Stomach smooth muscle (tissue), 2 donors: Measurements from ENCODE around the gene DDX49.

Experiments used
- H3K27ac ChIP-seq: one replicate; pipeline ENCODE4 v1.7.0; 2013; ENCODE audit warnings: mild to moderate bottlenecking, low read length, inconsistent platforms
- H3K27me3 ChIP-seq, 2 donors: one replicate each; pipeline ENCODE4 v1.7.0; 2013; ENCODE audit warnings: low read length in 2 of 2; ENCODE audit not compliant: insufficient read depth in 2 of 2, control insufficient read depth in 1 of 2
- H3K36me3 ChIP-seq, 2 donors: one replicate each; pipeline ENCODE4 v1.7.0; 2013; ENCODE audit warnings: low read length in 2 of 2; ENCODE audit not compliant: control insufficient read depth in 2 of 2, insufficient read depth in 2 of 2
- H3K4me1 ChIP-seq: one replicate; pipeline ENCODE4 v1.7.0; 2013; ENCODE audit warnings: low read length; ENCODE audit not compliant: control insufficient read depth, insufficient read depth
- H3K4me3 ChIP-seq, 2 donors: one replicate each; pipeline ENCODE4 v1.7.0; 2013; ENCODE audit warnings: low read length in 2 of 2
- H3K9ac ChIP-seq, 2 donors: one replicate each; pipeline ENCODE4 v1.7.0; 2013; ENCODE audit warnings: low read length in 2 of 2, mild to moderate bottlenecking in 1 of 2
- H3K9me3 ChIP-seq, 2 donors: one replicate each; pipeline ENCODE4 v1.7.0; 2013; ENCODE audit warnings: low read length in 2 of 2; ENCODE audit not compliant: control insufficient read depth in 2 of 2
- donor health status: healthy.
- donor health status: Pancreatic carcinoma.

DDX49 gene

DNA sequence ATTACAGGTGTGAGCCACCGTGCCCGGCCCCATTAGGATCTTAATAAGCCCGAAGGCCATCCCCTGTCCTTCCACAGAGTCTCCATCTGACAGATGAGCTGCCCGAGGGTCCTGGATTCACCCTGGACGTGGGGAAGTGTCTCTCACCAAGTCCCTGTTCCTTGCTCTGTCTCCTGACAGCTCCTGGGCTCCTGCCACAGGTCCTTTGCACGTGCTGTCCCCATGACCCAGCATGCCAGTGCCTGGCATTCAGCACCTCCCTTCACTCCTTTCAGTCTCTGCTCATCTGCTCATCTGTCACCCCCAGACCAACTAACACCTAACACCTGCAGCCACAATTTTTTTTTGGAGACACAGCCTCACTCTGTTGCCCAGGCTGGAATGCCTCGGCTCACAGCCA is 38.0 kb upstream of the DDX49 start:
- Histone ChIP-seq H3K4me1 (no peaks in the 10 kb centered on the region), H3K9me3 (no peaks in the 10 kb centered on the region), H3K27me3 (no peaks in the 10 kb centered on the region), H3K4me3 (no peak overlapping the region), H3K9ac (no peak overlapping the region), H3K36me3 (no peaks in the 10 kb centered on the region), H3K27ac (no peak overlapping the region)

- Histone ChIP-seq H3K4me1 (no peaks in the 10 kb centered on the region), H3K4me3 (no peak overlapping the region), H3K27me3 (no peaks in the 10 kb centered on the region), H3K27ac (no peak overlapping the region), H3K36me3 (no peaks in the 10 kb centered on the region), H3K9ac (no peak overlapping the region), H3K9me3 (no peaks in the 10 kb centered on the region)
Observed at GRCh38 chr19:18883526-18884304, 35.8 kb upstream of the DDX49 start.

- Histone ChIP-seq H3K4me3 (no peak overlapping the region), H3K27me3 (no peaks in the 10 kb centered on the region), H3K4me1 (no peaks in the 10 kb centered on the region), H3K9me3 (no peaks in the 10 kb centered on the region), H3K9ac (no peak overlapping the region), H3K36me3 (no peaks in the 10 kb centered on the region), H3K27ac (no peak overlapping the region)
Observed at GRCh38 chr19:18886972-18887371, 32.5 kb upstream of the DDX49 start.

- Histone ChIP-seq H3K9ac (no peak overlapping the region), H3K36me3 (no peaks in the 10 kb centered on the region), H3K27me3 (peaks cover 10 to 16% of the 10 kb centered on the region in 2 donors), H3K9me3 (no peaks in the 10 kb centered on the region), H3K4me3 (no peak overlapping the region), H3K27ac (no peak overlapping the region), H3K4me1 (peaks cover 11% of the 10 kb centered on the region)
Observed at GRCh38 chr19:18889949-18890745, 29.4 kb upstream of the DDX49 start.

DNA sequence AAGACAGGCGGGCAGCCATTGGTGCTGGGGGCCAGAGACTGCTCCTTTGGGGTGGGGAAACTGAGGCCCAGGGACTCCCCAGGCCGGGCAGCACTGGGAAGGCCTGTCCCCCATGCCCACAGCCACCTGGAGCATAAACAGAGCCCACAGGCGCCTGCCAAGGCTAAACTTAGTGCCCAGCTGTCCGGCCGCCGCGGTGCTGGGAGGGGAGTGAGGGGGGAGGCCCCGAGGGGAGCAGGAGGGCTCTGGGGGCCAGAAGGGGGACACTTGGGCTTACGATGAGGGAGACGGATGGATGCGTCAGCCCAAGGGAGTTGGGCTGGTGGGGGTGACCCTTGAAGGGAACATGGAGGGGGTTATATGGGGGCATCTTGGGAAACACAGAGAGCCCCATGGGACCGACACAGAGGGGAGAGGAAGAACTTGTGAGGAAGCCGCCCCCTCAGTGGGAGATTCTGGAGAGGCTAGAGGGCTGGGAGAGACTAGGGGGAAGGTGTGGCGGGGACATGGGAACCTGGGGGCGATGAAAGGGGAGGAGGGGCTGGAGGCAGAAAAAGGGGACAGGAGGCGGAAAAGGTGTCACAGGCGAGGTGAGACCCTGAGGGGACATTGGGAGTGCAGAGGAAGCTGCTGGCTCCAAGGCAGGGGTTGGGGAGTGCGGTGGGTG is 25.8 kb upstream of the DDX49 start:
- Histone ChIP-seq H3K9me3 (no peaks in the 10 kb centered on the region), H3K4me1 (peaks cover 21% of the 10 kb centered on the region), H3K9ac (no peak overlapping the region), H3K27me3 (peaks cover 18 to 27% of the 10 kb centered on the region in 2 donors), H3K27ac (no peak overlapping the region), H3K4me3 (no peak overlapping the region), H3K36me3 (no peaks in the 10 kb centered on the region)

DNA sequence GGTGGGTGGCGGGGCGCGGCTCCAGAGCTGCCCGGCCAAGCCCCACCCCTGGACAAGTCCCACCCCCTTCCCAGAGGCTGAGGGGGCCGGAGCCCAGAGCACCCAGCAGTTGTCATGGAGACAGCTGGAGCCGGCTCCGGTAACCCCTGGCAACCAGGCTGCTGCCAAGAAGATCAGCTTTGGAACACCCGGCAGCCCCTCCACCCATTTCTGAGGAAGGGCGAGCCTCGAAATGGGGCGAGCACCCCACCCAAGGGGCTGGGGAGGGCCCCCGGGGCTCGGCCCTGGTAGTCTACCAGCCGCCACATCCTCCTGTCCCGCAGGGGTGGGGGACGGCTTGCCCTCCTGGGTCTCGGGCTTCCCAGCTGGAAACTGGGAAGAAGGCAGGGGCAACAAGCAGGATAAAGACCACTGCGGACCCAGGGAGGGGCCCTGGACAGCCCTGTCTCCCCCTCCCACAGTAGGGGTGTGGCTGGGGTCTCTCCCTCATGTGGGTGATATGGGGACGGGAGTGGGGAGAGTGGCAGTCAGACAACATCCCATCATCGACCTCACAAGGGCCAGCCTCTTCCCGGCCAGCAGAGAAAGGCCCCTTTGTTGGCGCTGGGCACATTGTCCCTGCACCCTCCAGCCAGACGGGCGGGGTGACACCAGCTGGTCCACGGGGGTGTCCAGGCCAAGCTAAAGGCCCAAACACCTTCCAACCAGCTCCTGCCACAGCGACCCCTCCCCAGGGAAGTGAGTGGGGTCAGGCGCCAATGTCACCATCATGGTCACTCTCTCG is 25.1 kb upstream of the DDX49 start:
- Histone ChIP-seq H3K27me3 (peaks cover 18 to 27% of the 10 kb centered on the region in 2 donors), H3K9me3 (no peaks in the 10 kb centered on the region), H3K36me3 (no peaks in the 10 kb centered on the region), H3K4me1 (peaks cover 21% of the 10 kb centered on the region), H3K4me3 (peak overlapping the region; percentile 12 to 59), H3K27ac (no peak overlapping the region), H3K9ac (no peak overlapping the region)

DNA sequence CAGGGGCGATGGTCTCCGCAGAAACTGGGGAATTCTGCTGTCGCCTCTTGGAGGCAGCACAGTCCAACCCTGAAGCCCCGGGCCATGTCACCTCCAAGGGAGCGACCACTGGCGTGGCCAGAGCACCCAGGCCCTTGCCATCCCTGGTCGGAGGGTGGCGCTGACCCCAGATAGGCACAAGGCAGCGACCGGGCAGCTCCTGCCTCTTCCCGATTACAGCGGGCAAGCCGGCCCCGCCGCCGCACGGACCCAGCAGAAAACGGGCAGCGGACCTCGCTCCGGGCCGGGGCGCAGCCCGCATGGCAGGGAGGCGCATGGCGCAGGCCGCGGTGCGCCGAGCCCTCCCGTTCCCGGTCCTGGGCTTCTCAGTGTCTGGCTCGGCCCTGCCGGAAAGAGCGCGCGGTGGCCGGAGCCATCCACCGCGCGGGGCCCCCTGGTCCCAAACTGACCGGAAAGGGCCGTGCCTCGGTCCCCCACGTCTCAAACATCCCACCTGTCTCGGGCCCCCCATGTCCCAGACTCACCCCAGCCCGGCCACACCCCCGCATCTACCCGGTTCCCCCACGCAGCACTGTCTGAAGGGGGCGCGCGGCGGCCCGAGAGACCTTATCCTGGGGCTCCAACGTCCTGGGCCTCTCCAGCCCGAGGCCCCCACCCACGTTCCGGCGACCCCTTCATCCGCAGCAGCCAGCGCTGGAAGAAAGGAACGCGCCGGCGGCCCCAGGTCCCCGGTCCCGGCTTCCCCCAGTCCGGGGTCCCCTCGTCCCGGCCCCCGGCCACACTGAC is 24.3 kb upstream of the DDX49 start:
- Histone ChIP-seq H3K9ac (no peak overlapping the region), H3K27ac (no peak overlapping the region), H3K36me3 (peaks cover 4 to 7% of the 10 kb centered on the region in 2 donors), H3K4me3 (peak overlapping the region; percentile 12 to 59), H3K4me1 (peaks cover 21% of the 10 kb centered on the region), H3K9me3 (no peaks in the 10 kb centered on the region), H3K27me3 (peaks cover 18 to 27% of the 10 kb centered on the region in 2 donors)

DNA sequence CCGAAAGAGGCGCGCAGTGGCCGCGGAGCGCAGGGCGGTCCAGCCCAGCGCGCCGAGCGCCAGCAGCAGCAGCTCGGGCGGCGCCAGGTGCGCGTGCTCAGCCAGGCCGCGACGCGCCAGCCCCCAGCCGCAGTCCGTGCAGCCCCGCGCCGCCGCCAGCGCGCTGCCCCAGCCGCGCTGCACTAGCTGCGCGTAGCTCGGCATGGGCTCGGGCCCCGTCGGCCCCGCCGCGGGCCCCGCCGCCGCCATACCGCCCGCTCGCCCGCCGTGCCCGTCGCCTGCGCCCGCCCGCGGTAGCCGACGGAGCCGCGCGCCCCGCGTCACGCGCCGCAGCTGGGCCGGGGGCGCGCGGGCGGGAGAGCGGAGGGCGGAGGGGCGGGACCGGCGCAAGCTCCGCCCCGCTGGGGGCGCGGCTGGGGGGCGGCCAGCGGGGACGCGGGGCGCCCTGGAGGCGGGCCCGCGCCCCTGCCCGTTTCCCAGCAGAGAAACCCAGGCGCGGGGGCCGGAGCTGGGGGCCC is 23.6 kb upstream of the DDX49 start, which contains the start of gene CERS1:
Gene CERS1 (minus strand): TSS at position 335 of the 518 bp plus-strand sequence. CDS start 86 bp downstream, at position 249.
- no peak within 1 kb of the TSS for H3K27ac ChIP-seq
- peak within 1 kb of the TSS; percentile 12 to 59 for H3K4me3 ChIP-seq
- peaks cover 18 to 27% of the 10 kb centered on the region in 2 donors for H3K27me3 ChIP-seq
- peaks cover 7 to 13% of the 10 kb centered on the region in 2 donors for H3K36me3 ChIP-seq
- H3K9ac ChIP-seq = no peak within 1 kb of the TSS
- H3K4me1 ChIP-seq = peaks cover 21% of the 10 kb centered on the region
- no peaks in the 10 kb centered on the region for H3K9me3 ChIP-seq

GRCh38 chr19:18896421-18896841 is 23.1 kb upstream of the DDX49 start:
- no peaks in the 10 kb centered on the region for H3K9me3 ChIP-seq
- H3K27me3 ChIP-seq = peaks cover 18 to 27% of the 10 kb centered on the region in 2 donors
- no peak overlapping the region for H3K4me3 ChIP-seq
- no peak overlapping the region for H3K27ac ChIP-seq
- H3K4me1 ChIP-seq = peaks cover 21% of the 10 kb centered on the region
- peaks cover 12 to 18% of the 10 kb centered on the region in 2 donors for H3K36me3 ChIP-seq
- H3K9ac ChIP-seq = no peak overlapping the region
